ENCODE results near the gene SCNN1A. TPM values are rescaled to one million over a fixed set of nuclear protein-coding genes. Genes with fewer than 3 reads are reported as not detected.
A peak's percentile ranks its signal among the peaks of the same experiment; 100 is the strongest.

The SCNN1A gene
- total RNA-seq, 6 experiments from 2014 or later: 0.18 TPM; not detected in 5

- TF ChIP-seq CTCF (IDR thresholded peaks at IDR 0.05): no peak
- Mint-ChIP-seq H3K4me1 (ENCODE audit: low read depth) (peaks cover 57% of the 10 kb centered on the region), H3K36me3 (ENCODE audit: low read depth) (peaks cover 32% of the 10 kb centered on the region), H3K27ac (no peak overlapping the region), H3K9me3 (no peaks in the 10 kb centered on the region), H3K27me3 (ENCODE audit: insufficient read depth) (no peaks in the 10 kb centered on the region; the same call in none of the 2 replicates), H3K4me3 (peak overlapping the region; percentile 71)
- DNase-seq: peak; percentile 88
Observed at GRCh38 chr12:6332459-6332858, 42.9 kb downstream of the SCNN1A start.

- H3K27ac Mint-ChIP-seq: peak overlapping the region; percentile 38
- no peak overlapping the region for H3K4me3 Mint-ChIP-seq
- no peak for TF ChIP-seq CTCF (IDR thresholded peaks at IDR 0.05)
- peaks cover 40% of the 10 kb centered on the region for H3K36me3 Mint-ChIP-seq (ENCODE audit: low read depth)
- H3K9me3 Mint-ChIP-seq: no peaks in the 10 kb centered on the region
- peaks cover 66% of the 10 kb centered on the region for H3K4me1 Mint-ChIP-seq (ENCODE audit: low read depth)
- no peaks in the 10 kb centered on the region; the same call in none of the 2 replicates for H3K27me3 Mint-ChIP-seq (ENCODE audit: insufficient read depth)
- DNase-seq: no peak
Observed at GRCh38 chr12:6330999-6331714, 44.2 kb downstream of the SCNN1A start.

- no peak for DNase-seq
- H3K4me3 Mint-ChIP-seq: no peak overlapping the region
- no peak for TF ChIP-seq CTCF (IDR thresholded peaks at IDR 0.05)
- H3K4me1 Mint-ChIP-seq (ENCODE audit: low read depth): peaks cover 64% of the 10 kb centered on the region
- no peaks in the 10 kb centered on the region for H3K9me3 Mint-ChIP-seq
- H3K36me3 Mint-ChIP-seq (ENCODE audit: low read depth): peaks cover 40% of the 10 kb centered on the region
- no peaks in the 10 kb centered on the region; the same call in none of the 2 replicates for H3K27me3 Mint-ChIP-seq (ENCODE audit: insufficient read depth)
- no peak overlapping the region for H3K27ac Mint-ChIP-seq
Observed at GRCh38 chr12:6330192-6330591, 45.2 kb downstream of the SCNN1A start.

DNA sequence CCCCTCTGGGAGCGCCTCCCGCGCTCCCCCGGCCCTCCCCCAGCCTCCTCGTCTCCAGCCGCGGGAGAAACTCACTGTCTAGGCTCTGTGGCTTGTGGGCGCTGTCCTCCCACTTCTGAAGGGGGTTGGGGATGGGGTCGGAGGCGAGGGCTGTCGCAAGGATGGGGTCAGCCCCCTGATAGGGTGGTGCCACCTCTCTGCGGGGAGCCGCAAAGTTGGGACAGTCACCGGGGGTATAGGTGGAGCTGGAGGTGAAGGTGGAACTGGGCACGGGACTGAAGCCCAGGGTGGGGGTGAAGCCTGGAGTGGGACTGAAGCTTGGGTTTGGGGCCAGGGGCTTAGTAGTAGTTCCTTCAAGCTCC, 45.7 kb downstream of the SCNN1A start:
- Mint-ChIP-seq H3K4me3 (no peak overlapping the region), H3K27me3 (ENCODE audit: insufficient read depth) (no peaks in the 10 kb centered on the region; the same call in none of the 2 replicates), H3K9me3 (no peaks in the 10 kb centered on the region), H3K27ac (no peak overlapping the region), H3K4me1 (ENCODE audit: low read depth) (peaks cover 64% of the 10 kb centered on the region), H3K36me3 (ENCODE audit: low read depth) (peaks cover 40% of the 10 kb centered on the region)
- no peak for TF ChIP-seq CTCF (IDR thresholded peaks at IDR 0.05)
- DNase-seq: no peak

DNA sequence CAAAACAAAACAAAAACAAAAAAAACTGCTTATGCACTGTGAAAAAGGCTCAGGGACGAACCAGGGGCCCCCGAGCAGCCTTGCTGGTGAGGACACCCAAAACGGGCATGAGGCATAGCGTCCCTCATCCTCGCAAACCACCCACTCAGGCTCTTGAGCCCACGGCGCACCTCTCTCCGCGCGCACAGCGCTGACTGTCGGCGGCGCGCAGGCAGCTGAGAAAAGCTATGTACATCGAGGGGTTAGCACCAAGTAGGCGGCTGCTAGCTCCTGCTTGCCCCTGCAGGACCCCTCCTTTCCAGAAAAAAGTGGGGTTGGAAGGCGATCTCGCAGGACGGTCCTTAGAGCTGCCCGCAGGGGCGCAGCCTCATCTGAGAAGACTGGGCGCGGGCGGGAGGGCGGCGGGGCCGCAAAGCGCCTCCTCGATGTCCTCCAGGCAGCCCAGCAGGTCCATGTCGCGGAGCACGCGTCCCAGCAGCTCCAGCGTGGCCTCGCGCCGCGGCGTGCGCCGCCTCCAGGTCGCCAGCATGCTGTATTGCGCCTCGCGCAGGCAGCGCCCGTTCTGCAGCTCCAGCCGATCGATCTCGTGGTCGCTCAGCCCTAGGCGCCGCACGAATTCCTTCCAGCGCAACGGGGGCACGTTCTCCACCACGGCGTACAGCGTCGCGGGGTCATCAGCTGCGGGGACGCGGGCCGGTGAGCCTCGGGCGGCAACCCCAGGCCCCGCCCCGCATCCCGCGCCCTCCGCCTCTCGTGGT, 46.2 kb downstream of the SCNN1A start:
- no peaks in the 10 kb centered on the region; the same call in none of the 2 replicates for H3K27me3 Mint-ChIP-seq (ENCODE audit: insufficient read depth)
- peaks cover 37% of the 10 kb centered on the region for H3K36me3 Mint-ChIP-seq (ENCODE audit: low read depth)
- TF ChIP-seq CTCF (IDR thresholded peaks at IDR 0.05): no peak
- H3K4me1 Mint-ChIP-seq (ENCODE audit: low read depth): peaks cover 64% of the 10 kb centered on the region
- H3K27ac Mint-ChIP-seq: no peak overlapping the region
- DNase-seq: no peak
- no peaks in the 10 kb centered on the region for H3K9me3 Mint-ChIP-seq
- no peak overlapping the region for H3K4me3 Mint-ChIP-seq

All from HFFc6 (cell line).